IPS DF 19.7 (cell line): ENCODE measurements around the gene GTF2B.
"Not testable (repeated sequence)": the region's sequence is repeated elsewhere in the genome, so short reads cannot be mapped to it uniquely, and the experiment has no call there.

ENCODE experiments used
- DNase-seq: peaks from one replicate; pipeline ENCODE4 v3.0.0-alpha.2; 2013; ENCODE audit warnings: low read depth, low spot score

The GTF2B gene, protein sequence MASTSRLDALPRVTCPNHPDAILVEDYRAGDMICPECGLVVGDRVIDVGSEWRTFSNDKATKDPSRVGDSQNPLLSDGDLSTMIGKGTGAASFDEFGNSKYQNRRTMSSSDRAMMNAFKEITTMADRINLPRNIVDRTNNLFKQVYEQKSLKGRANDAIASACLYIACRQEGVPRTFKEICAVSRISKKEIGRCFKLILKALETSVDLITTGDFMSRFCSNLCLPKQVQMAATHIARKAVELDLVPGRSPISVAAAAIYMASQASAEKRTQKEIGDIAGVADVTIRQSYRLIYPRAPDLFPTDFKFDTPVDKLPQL

DNA sequence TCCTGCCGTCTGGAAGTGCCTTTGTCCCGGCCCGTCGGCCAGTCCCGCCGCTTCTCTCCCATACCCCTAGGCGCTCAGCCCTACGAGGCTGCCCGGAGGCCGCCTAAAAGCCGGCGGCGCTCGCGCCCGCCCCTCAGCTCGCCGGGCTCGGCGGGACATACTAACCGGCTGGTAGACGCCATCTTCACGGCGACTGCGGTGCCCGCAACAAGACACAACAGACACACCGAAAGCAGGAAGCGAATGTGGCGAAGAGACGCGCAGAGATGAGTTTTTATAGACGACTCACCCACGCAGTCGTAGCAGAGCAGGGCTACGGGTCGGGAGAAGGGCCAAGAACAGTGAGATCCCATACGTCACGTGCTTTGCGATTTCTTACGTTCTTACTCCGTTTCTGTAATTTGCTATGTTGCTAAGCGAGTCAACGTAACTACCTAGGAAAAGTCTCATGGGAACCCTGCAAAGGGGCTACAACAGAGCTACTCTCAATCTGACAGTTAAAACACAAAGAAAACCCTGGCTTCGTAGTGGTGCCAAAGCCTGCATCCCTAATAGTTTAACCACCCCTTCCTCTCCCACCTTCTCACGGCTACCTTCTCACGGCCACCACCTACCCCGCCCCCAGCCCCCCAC lies at the start of gene GTF2B:
GTF2B (minus strand) TSS at position 250 of the 633 bp plus-strand sequence; CDS start at position 182, 68 bp downstream.
- DNase-seq, result peak; percentile 54

- not testable (repeated sequence) for DNase-seq
Measured at GRCh38 chr1:88938528-88938927, 47.2 kb upstream of the GTF2B start.

DNA sequence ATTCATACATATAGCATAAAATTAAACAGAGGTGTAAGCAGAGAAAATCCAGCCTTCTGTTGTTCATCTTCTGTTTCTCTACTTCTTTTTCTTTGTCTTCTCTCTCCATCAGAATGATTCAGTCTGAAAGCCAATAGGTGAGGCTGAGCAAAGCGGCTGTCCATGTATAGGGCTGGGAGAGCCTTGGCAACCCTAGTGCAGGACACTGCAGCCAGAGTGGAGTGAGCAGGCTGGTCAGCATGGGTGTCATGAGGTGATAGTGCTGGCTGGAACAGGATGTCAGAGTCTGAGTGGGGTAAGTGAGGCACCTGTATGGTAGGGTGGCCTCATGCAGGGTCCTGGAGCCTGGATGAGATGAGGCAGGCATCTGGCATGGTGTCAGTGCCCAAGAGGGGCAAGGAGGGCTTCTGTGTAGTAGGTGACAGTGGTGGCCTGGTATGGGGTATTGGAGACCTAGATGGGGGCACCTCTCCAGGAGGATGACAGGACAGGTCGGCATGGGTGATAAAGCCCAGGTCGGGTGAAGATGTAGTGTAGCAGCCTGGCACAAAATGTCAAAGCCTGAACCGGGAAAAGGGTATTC lies 45.5 kb upstream of the GTF2B start:
- no peak for DNase-seq

DNA sequence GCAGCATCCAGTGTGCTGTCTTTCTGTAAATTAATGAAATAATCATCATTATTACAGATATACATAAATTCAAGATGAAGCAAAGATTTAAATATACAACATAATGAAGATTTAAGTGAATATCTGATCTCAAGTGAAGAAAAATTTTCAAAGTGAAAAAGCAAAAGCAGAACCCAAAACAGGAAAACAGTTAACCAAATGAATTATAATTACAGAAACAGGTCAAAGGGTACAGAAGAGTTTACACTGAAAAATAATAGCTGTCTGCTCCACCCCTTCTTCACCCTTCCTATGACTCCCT lies 44.8 kb upstream of the GTF2B start:
- no peak for DNase-seq

GRCh38 chr1:88935522-88936222 lies 44.3 kb upstream of the GTF2B start:
- DNase-seq, result no peak

- DNase-seq, result not testable (repeated sequence)
Measured at GRCh38 chr1:88930176-88930575, 38.8 kb upstream of the GTF2B start.

DNA sequence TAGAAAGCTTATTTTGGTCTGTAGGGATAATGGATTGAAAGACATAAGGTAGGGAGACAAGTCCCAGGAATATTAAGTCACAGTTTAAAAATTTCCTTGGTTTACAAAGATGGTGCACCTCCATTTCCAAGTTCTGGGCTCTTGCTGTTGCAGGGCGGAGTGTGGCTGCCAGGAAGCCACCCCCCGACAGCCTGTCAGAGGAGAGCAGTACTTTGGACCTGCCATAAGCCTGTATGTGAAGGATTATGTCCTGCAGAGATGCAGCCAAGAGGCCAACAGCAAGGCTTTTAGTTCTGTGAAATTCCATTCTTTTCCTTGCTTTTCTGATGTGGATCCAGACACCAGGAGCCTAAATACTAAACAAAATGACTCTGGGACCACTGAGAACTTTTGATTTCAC lies 31.9 kb upstream of the GTF2B start:
- DNase-seq, result no peak

DNA sequence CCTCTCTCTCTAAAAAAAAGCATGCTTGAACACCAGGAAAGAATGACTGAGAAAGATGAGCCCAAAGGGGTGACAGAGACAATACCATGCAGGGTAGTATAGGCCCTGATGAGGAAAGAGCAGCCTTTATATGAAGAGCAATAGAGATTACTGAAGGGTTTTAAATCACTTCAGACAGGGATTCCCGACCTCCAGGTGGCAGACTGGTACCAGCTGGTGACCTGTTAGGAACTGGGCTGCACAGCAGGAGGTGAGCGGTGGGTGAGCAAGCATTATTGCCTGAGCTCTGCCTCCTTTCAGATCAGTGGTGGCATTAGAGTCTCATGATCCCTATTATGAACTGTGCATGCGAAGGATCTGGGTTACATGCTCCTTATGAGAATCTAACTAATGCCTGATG lies 30.8 kb upstream of the GTF2B start:
- no peak for DNase-seq

- no peak for DNase-seq
Measured at GRCh38 chr1:88920845-88921244, 29.5 kb upstream of the GTF2B start.

DNA sequence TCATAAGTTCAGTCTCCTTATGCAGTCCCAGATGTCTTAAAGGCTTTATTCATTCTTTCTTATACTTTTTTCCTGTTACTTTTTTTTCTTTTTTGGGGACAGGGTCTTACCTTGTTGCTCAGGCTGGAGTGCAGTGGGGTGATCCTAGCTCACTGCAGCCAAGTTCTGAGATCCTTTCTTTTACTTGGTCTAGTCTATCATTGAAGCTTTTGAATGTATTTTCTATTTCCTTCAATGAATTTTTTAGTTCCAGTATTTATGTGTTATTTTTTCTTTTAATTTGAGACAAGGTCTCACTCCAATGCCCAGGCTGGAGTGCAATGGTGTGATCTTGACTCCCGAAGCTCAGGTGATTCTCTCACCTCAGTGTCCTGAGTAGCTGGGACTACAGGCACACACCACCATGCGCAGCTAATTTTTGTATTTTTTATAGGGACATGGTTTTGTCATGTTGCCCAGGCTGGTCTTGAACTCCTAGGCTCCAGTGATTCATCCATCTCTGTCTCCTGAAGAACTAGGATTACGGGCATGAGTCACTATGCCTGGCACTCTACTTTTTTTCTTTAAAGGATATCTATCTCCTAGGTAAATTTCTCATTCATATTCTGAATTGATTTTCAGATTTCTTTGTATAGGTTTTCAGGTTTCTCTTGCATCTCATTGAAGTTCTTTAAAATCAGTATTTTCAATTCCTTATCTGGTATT lies 26.1 kb upstream of the GTF2B start:
- no peak for DNase-seq

DNA sequence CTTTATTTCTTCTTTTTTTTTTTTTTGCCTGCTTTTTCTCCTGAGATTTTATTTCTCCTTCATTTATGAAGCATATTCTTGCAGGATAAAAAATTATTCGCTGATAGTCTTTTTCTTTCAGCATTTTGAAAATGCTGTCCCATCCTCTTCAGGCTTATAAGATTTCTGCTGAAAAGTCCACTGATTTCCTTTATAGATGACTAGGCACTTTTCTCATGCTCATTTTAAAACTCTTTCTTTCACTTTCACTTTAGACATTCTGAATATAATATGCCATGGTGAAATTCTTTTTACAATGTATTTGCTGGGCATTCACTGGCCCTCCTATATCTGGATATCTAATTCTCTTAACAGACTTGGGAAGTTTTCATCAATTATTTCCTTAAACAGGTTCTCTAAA lies 25.5 kb upstream of the GTF2B start:
- DNase-seq, result no peak

DNA sequence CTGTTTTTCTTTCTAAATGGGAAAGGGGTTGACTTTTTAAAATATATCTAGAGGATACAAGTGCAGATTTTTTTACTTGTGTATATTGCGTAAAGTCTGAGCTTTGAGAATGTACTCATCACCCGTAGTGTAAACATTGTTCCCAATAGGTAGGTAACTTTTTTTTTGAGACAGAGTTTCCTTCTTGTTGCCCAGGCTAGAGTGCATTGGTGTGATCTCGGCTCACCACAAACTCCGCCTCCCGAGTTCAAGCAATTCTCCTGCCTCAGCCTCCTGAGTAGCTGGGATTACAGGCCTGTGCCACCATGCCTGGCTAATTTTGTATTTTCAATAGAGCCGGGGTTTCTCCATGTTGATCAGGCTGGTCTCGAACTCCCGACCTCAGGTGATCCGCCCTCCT lies 20.4 kb upstream of the GTF2B start:
- DNase-seq, result not testable (repeated sequence)

- DNase-seq, result no peak
Measured at GRCh38 chr1:88911161-88911560, 19.8 kb upstream of the GTF2B start.

GRCh38 chr1:88910401-88910800 lies 19.0 kb upstream of the GTF2B start:
- no peak for DNase-seq

GRCh38 chr1:88900883-88901282 lies 9.5 kb upstream of the GTF2B start:
- DNase-seq, result no peak

DNA sequence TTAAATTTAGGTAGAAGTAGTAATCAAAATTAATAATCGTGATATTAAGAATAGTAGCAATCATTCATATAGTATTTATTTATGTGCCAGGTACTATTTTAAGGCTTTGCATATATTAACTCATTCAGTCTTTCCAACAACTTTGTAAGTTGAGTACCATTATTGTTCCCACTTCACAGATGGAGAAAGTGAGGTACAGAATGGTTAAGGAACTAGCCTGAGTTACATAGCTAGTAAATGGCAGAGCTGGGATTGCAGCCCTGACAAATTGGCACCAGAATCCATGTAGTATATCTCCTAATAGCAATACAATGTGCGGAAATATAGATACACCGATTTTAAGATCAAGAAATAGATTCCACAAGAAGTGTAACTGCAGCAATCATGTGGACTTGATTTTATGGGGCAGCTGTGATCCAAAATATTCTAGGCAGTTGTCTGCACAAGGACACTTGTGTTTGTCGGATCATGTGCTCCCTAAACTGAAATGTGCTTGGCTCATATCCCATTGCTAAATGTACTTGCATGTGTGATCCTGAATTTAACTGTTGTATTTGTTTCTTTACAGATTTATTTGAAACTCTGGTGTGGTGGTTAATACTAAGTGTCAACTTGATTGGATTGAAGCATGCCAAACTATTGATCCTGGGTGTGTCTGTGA lies 5.8 kb upstream of the GTF2B start:
- no peak for DNase-seq

DNA sequence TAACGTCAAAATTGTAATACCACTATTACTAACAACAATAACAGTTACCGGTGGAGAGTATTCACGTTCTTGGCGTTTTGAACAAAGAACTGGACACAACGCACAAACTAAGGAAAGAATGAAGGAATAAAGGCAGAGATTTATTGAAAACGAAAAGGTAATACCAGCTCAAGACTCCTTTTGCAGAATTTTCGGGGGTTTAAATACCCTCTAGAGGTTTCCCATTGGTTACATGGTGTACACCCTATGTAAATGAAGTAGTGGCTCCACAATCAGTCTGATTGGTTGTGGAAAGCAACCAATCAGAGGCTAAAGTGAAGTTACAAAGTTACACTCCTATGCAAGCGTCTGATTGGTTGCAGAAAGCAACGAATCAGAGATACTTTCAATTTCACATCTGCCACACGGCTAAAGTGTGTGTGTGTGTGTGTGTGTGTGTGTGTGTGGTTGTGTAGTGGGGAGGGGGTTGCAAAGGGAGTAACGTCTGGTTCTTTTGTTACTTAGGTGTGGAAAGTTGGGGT lies 1.1 kb upstream of the GTF2B start:
- DNase-seq, result peak; percentile 57

- no peak for DNase-seq
Measured at GRCh38 chr1:88891951-88892340, 579 bp upstream of the GTF2B start.

- DNase-seq, result no peak
Measured at GRCh38 chr1:88890791-88891317, 513 bp downstream of the GTF2B start.

DNA sequence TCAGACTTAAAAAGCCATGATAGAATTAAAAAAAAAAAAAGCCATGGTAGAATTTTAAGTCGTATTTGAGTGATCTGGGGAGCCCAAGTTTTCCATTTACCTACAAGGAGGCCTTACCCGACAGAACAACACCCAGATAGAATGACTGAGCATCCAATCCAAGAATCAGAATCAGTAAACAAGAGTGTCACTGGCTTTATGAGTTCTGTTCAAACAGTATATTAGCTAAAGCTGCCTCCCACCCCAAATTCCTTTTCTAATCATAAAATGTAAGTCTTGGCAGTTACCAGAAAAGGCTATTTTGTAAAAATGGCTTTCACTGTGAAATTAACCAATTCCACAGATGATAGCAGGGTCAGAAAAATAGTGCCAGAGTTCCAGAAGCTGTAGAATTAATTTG lies 1.2 kb downstream of the GTF2B start:
- DNase-seq, result no peak

GRCh38 chr1:88888750-88889149 lies 2.6 kb downstream of the GTF2B start:
- no peak for DNase-seq
